Right cardiac atrium (tissue), 5 donors: ENCODE results near the gene CENPK. TPM values are rescaled to one million over a fixed set of nuclear protein-coding genes. Genes with fewer than 3 reads are reported as not detected.
"Not testable (repeated sequence)": the region's sequence is repeated elsewhere in the genome, so short reads cannot be mapped to it uniquely, and the experiment has no call there.

Experiments
- ATAC-seq, 2 donors: fragments of 200-7000 bp; cut with Tn5 transposase; one replicate each; pipeline versions ENCODE4 v1.8.0 to v1.9.1; 2020; ENCODE audit warnings: moderate library complexity in 2 of 2, mild to moderate bottlenecking in 1 of 2
- DNase-seq, 3 donors: peaks; one replicate each; pipeline ENCODE4 v3.0.0-alpha.2; 2020
- H3K27ac ChIP-seq: one replicate; pipeline ENCODE4 v1.5.1; 2013; ENCODE audit warnings: mild to moderate bottlenecking, low read length, control low read depth, moderate library complexity
- H3K27me3 ChIP-seq: one replicate; pipeline ENCODE4 v1.6.1; 2013; ENCODE audit not compliant: control insufficient read depth, insufficient read depth
- H3K4me1 ChIP-seq: one replicate; pipeline ENCODE4 v1.6.1; 2013; ENCODE audit warnings: low read length; ENCODE audit not compliant: control insufficient read depth, insufficient read depth
- H3K4me3 ChIP-seq: one replicate; pipeline ENCODE4 v1.5.1; 2013; ENCODE audit warnings: low read length, control low read depth
- H3K9me3 ChIP-seq: one replicate; pipeline ENCODE4 v1.6.1; 2013; ENCODE audit warnings: low read length; ENCODE audit not compliant: control insufficient read depth
- WGBS: extraction: QIAGEN DNeasy Blood & Tissue Kit; methylation state at CpG from one replicate; pipeline ENCODE4 v1.1.7; 2013; 5-methylcytosine and 5-hydroxymethylcytosine counted together
- intact Hi-C, 4 donors: fragments of 100-400 bp; cut with DNase I; formaldehyde crosslinking; loops; one replicate each; pipeline versions ENCODE4 v1.11.0 to v1.14.0; 2022 to 2023
- polyA plus RNA-seq: library from polyadenylated mRNA; stranded (reverse); fragments of 200-250 nt; gene quantifications from one replicate; pipeline ENCODE4 v1.2.3, GENCODE V29; 2013
- total RNA-seq, 4 donors: library from RNA; stranded (reverse); fragmentation: NEBNext Ultra II Directional; extraction: Animal tissue kit (Norgen Biotek cat#: 25700); gene quantifications; one replicate each; pipeline ENCODE4 v1.2.1, GENCODE V29; 2021
- donor health status: healthy with polysubstance abuse.
- donor health status: DM: no; HTN: yes; CAD: no.
- donor health status: DM: no; HTN: no; CAD: no.
- donor health status: DM: no; HTN: yes; CAD: no; lungs with severe emphysema.
- donor health status: DM: yes; HTN: yes; CAD: no.

The CENPK gene
- total and polyA plus RNA-seq, 5 donors, result 0.28 to 1.1 (median 0.86) TPM

- DNase-seq, result no peak
- no peak for ATAC-seq
- H3K4me1 ChIP-seq, result no peaks in the 10 kb centered on the region
- intact Hi-C loops, result no loop called here
- H3K27me3 ChIP-seq, result no peaks in the 10 kb centered on the region
- no peaks in the 10 kb centered on the region for H3K9me3 ChIP-seq
- 70% methylated on average over 3 of the region's 3 CpGs for WGBS
- H3K27ac ChIP-seq, result no peak overlapping the region
- H3K4me3 ChIP-seq, result no peak overlapping the region
Observed at GRCh38 chr5:65506961-65507360, 56.0 kb downstream of the CENPK start.

- ATAC-seq, result no peak
- intact Hi-C loops, result loop anchor here (10.0 kb wide), 5 partner anchors 384 to 854 kb away; no protein-coding TSS in a partner anchor
- Histone ChIP-seq H3K27ac (no peak overlapping the region), H3K27me3 (no peaks in the 10 kb centered on the region), H3K4me3 (no peak overlapping the region), H3K9me3 (no peaks in the 10 kb centered on the region), H3K4me1 (no peaks in the 10 kb centered on the region)
- WGBS, result 95% methylated on average over 4 of the region's 4 CpGs
- DNase-seq, result no peak
Observed at GRCh38 chr5:65489119-65489518, 73.8 kb downstream of the CENPK start.

DNA sequence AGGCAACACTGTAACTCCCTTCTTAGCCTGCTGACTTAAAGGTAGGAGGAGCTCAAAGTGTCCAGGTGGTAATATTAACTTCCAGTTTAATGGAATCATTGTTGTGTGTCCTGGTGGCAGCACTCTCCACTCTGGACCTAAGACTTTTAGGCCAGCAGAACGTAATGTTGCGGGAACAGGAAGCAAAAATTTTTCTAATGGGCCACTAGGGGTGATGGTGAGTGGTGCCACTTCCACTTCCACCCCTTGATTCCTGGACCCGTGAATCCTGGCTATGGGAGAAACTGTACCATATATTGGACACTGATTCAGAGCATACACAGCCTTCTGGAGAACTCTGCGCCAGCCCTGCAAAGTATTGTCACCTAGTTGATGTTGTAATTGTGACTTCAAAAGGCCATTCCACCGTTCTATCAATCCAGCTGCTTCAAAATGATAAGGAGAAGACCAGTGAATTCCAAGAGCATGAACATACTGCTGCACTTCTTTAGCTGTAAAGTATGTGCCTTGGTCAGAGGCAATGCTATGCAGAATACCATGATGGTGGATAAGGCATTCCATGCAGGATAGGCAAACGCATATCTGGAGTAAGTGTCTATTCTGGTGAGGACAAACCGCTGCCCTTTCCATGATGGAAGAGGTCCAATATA, 74.8 kb downstream of the CENPK start:
- intact Hi-C loops, result loop anchor here (10.0 kb wide), 5 partner anchors 383 to 853 kb away; no protein-coding TSS in a partner anchor
- H3K4me3 ChIP-seq, H3K27ac ChIP-seq, ATAC-seq, H3K9me3 ChIP-seq, DNase-seq, H3K27me3 ChIP-seq, H3K4me1 ChIP-seq: not testable (repeated sequence)
- WGBS, result 80% methylated on average over 7 of the region's 7 CpGs

GRCh38 chr5:65486803-65487202, 76.2 kb downstream of the CENPK start:
- not testable (repeated sequence) for ATAC-seq, DNase-seq, H3K4me3 ChIP-seq, H3K9me3 ChIP-seq, H3K27me3 ChIP-seq, H3K4me1 ChIP-seq, H3K27ac ChIP-seq
- 93% methylated on average over 2 of the region's 2 CpGs for WGBS
- intact Hi-C loops, result loop anchor here (10.0 kb wide), 5 partner anchors 382 to 852 kb away; no protein-coding TSS in a partner anchor

DNA sequence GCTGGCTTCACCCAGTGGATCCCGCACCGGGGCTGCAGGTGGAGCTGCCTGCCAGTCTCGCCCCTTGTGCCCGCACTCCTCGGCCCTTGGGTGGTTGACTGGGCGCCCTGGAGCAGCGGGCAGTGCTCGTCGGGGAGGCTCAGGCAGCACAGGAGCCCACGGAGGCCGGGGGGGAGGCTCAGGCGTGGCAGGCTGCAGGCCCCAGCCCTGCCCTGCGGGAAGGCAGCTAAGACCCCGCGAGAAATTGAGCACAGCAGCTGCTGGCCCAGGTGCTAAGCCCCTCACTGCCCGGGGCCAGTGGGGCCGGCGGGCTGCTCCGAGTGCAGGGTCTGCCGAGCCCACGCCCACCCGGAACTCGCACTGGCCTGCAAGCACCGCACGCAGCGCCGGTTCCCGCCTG, 77.6 kb downstream of the CENPK start:
- no peak overlapping the region for H3K4me3 ChIP-seq
- 95% methylated on average over 27 of the region's 28 CpGs for WGBS
- no peaks in the 10 kb centered on the region for H3K27me3 ChIP-seq
- no peaks in the 10 kb centered on the region for H3K4me1 ChIP-seq
- DNase-seq, result peak in 1 of 3 donors; percentile 42
- intact Hi-C loops, result loop anchor here (10.0 kb wide), 5 partner anchors 381 to 851 kb away; no protein-coding TSS in a partner anchor
- no peak for ATAC-seq
- no peaks in the 10 kb centered on the region for H3K9me3 ChIP-seq
- H3K27ac ChIP-seq, result no peak overlapping the region

DNA sequence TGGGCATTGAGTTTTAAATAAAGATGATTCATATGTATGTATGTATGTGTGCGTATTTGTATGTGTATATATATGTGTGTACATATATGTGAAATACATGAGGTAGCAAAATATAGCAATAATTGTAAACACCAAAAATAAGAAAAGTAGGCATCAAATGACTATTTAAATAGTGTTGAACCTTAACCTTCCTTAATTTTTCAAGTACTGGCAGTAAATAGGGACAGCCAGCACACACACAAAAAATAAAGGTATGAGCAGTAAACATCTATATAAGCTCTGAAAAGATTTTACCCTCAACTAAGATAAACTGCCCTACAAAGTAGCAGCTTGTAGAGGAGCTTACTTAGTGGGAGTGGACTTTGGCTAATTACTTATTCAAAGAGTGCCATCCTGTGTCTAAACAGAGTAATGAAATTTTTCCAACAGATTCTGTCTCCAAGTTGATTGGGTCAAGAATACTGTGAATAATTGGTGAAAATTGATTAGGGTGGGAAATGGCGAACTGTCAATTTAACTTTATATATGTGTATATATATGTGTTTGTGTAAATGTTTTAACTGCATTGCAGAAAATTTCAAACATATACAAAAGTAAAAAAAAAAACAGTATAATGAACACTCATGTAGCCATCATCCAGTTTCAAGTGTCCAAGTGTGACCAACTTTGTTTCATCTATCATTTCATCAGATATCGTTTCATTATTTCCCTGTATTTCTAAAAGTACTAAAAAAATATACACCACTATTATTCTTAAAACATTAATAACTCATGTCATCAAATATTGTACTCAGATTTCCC, 79.2 kb downstream of the CENPK start:
- 17% methylated on average over 3 of the region's 3 CpGs for WGBS
- ATAC-seq, result peak; percentile 76 to 77
- H3K27me3 ChIP-seq, result no peaks in the 10 kb centered on the region
- H3K4me3 ChIP-seq, result peak overlapping the region; percentile 98
- no peak for DNase-seq
- no peaks in the 10 kb centered on the region for H3K9me3 ChIP-seq
- no peak overlapping the region for H3K27ac ChIP-seq
- H3K4me1 ChIP-seq, result no peaks in the 10 kb centered on the region
- intact Hi-C loops, result loop anchor here (2.0 to 10.0 kb wide), 10 partner anchors 379 to 849 kb away; no protein-coding TSS in a partner anchor

DNA sequence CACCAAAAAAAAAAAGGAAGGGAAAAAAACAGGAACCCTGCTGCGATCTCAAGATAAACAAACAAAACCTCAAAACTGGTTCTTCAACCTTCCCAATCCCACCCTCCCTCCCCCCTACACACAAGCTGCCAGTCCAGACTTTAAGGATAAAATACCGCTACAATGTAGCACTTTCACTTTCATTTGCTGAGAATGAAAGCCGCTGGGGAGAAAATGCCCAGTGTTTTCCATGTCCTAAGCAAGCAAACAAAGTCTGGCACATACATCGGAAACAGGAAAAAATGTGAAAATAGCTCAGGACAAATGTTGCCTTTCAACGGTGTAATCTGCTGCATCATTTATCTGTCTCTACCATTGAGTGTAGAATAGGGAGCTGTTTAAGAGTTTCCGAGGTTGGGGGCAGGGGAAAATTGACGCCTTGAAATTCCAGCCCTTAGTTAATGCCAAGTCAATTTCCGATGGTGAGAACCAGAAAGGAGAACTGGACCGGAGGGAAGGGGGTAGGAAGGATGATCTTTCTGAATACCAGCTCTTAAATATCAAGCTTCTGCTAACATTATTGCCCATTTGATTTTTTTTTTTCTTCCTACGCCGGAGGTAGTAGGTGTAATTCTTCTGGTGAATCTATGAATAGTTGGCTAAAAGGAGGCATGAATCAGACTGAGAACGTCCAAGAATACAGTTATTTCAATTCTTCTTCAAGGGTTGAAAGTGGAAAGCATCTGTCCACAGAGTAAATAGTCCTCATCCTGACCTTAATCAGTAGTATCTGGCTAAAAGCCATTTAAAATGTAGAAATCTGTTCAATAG, 80.0 kb downstream of the CENPK start:
- Histone ChIP-seq H3K9me3 (no peaks in the 10 kb centered on the region), H3K27me3 (no peaks in the 10 kb centered on the region), H3K27ac (peak overlapping the region; percentile 89), H3K4me3 (peak overlapping the region; percentile 98), H3K4me1 (no peaks in the 10 kb centered on the region)
- DNase-seq (no peak), ATAC-seq (peak; percentile 72 to 74)
- intact Hi-C loops, result loop anchor here (2.0 to 10.0 kb wide), 10 partner anchors 378 to 848 kb away; no protein-coding TSS in a partner anchor
- WGBS, result 1% methylated on average over 12 of the region's 12 CpGs

DNA sequence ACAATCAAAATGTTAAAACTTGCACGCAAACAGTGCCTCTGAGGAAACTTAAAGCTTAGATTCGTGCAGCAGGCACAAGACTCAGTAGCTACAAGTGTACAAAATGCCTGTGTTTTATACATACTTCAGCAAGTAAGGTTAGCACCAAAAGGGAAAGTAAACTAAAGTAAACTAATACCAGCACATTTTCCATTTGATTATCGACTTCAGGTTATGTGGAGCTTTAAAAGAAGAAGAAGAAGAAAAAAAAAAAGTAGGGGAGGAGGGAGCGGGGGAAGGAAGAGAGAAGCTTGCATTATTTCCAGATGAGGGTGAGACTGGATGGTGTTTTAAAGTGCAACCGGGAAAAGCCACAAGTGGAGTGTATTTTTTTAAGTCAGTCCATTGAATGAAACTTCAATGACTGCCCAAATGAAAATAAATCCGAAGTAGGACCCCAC, 80.7 kb downstream of the CENPK start:
- WGBS, result under 1% methylated on average over 6 of the region's 6 CpGs
- intact Hi-C loops, result loop anchor here (2.0 to 10.0 kb wide), 10 partner anchors 378 to 848 kb away; no protein-coding TSS in a partner anchor

GRCh38 chr5:65481635-65482295, 81.2 kb downstream of the CENPK start, which contains the start of gene ADAMTS6:
Gene ADAMTS6 (minus strand): TSS chr5:65481920. CDS start chr5:65473673, 8,247 bp downstream.
- Histone ChIP-seq H3K27ac (peak within 1 kb of the TSS; percentile 89), H3K27me3 (no peaks in the 10 kb centered on the region), H3K4me3 (peak within 1 kb of the TSS; percentile 98), H3K9me3 (no peaks in the 10 kb centered on the region), H3K4me1 (no peaks in the 10 kb centered on the region)
- ATAC-seq, result peak; percentile 97 to 98
- intact Hi-C loops, result loop anchor here (2.0 to 10.0 kb wide), 10 partner anchors 377 to 847 kb away; no protein-coding TSS in a partner anchor
- 0% methylated on average over 12 of the region's 12 CpGs for WGBS
- DNase-seq, result peak; percentile 93 to 96 (median 95)

More for the DNA sequence above, 80.7 kb downstream of the CENPK start:
- no peaks in the 10 kb centered on the region for H3K9me3 ChIP-seq
- DNase-seq (no peak), ATAC-seq (peak; percentile 2 to 17)
- no peaks in the 10 kb centered on the region for H3K27me3 ChIP-seq
- H3K27ac ChIP-seq, result peak overlapping the region; percentile 43
- peak overlapping the region; percentile 98 for H3K4me3 ChIP-seq
- no peaks in the 10 kb centered on the region for H3K4me1 ChIP-seq

DNA sequence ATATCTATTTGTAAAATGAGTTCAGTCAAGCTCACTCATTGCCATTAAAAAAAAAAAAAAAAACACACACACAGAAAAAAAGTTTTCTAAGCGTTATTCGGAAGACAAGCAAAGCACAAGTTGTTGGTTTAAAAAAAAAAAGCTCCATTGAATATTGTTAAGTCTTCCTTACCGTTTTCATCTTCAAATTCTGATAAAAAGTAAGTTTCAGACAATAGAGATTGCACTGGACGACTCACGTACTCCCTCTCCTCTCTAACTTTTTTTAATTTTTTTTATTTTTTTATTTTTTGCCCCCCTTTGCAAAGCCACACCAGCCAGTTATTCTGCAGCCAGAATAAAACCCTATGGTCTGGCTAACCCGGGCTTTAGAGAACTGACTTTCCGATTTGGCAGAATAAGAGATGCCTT, 81.8 kb downstream of the CENPK start:
- Histone ChIP-seq H3K9me3 (no peaks in the 10 kb centered on the region), H3K27me3 (no peaks in the 10 kb centered on the region), H3K4me3 (peak overlapping the region; percentile 98), H3K4me1 (no peaks in the 10 kb centered on the region), H3K27ac (peak overlapping the region; percentile 49)
- ATAC-seq, result peak in 1 of 2 donors; percentile 4
- intact Hi-C loops, result loop anchor here (5.0 to 10.0 kb wide), 9 partner anchors 376 to 846 kb away; no protein-coding TSS in a partner anchor
- DNase-seq, result no peak
- 0% methylated on average over 7 of the region's 7 CpGs for WGBS
